SK-N-SH (cell line): ENCODE results near the gene PILRB. TPM values are rescaled to one million over a fixed set of nuclear protein-coding genes. Genes with fewer than 3 reads are reported as not detected.

Experiments used
- CTCF ChIA-PET: fragments of 300-600, 350-600 bp; formaldehyde crosslinking; extraction: SDS; loops from one replicate; lab custom pipeline; 2021; lab: Yijun Ruan, JAX
- POLR2A ChIA-PET: fragments of 350-600 bp; sonication (Branson Sonifier 250); formaldehyde crosslinking; extraction: SDS; loops from one replicate; lab custom pipeline; 2020; ENCODE audit warnings: antibody characterized with exemption, inconsistent platforms; lab: Yijun Ruan, JAX
- DNase-seq: peaks from one replicate; pipeline ENCODE4 v3.0.0; 2012
- H2AFZ ChIP-seq: fragments of 200-600 bp; sonication (generic); 2 replicates; pipeline ENCODE4 v1.8.1; 2016; ENCODE audit warnings: antibody characterized with exemption, mild to moderate bottlenecking, low read depth
- H3F3A ChIP-seq: fragments of 200-600 bp; sonication (generic); replicated peaks from 2 replicates; pipeline ENCODE3; 2016; ENCODE audit warnings: antibody characterized with exemption, mild to moderate bottlenecking; ENCODE audit not compliant: insufficient read depth
- H3K27ac ChIP-seq, 2 experiments: fragments of 200-500 bp in 1 of 2; fragments of 200-600 bp in 1 of 2; sonication (Bioruptor generic) in 1 of 2; sonication (generic), shearing (Covaris generic) in 1 of 2; 2 replicates each; pipeline versions ENCODE4 v1.5.1 to v1.6.1; 2014 to 2016; ENCODE audit warnings: low read depth in 2 of 2, inconsistent platforms in 1 of 2, low read length in 1 of 2, mild to moderate bottlenecking in 1 of 2, mixed read lengths in 1 of 2
- H3K27me3 ChIP-seq: fragments of 200-600 bp; sonication (generic), shearing (Covaris generic); 2 replicates; pipeline ENCODE4 v1.6.1; 2016; ENCODE audit warnings: mixed run types; ENCODE audit not compliant: insufficient read depth
- H3K36me3 ChIP-seq, 2 experiments: fragments of 200-500 bp in 1 of 2; fragments of 200-600 bp in 1 of 2; sonication (Bioruptor generic) in 1 of 2; sonication (generic) in 1 of 2; replicated peaks in 1 of 2; 2 replicates each; pipeline versions ENCODE3 to v1.5.1; 2014 to 2016; ENCODE audit warnings: low read length in 1 of 2, mild to moderate bottlenecking in 1 of 2; ENCODE audit not compliant: insufficient read depth in 2 of 2, control insufficient read depth in 1 of 2
- H3K4me1 ChIP-seq, 2 experiments: fragments of 200-500 bp in 1 of 2; fragments of 200-600 bp in 1 of 2; sonication (Bioruptor generic) in 1 of 2; sonication (generic), shearing (Covaris generic) in 1 of 2; 2 replicates each; pipeline versions ENCODE4 v1.5.1 to v1.6.1; 2014 to 2016; ENCODE audit warnings: low read depth in 1 of 2, low read length in 1 of 2, mixed run types in 1 of 2; ENCODE audit not compliant: insufficient read depth in 2 of 2, control insufficient read depth in 1 of 2
- H3K4me2 ChIP-seq: fragments of 200-600 bp; sonication (generic), shearing (Covaris generic); 2 replicates; pipeline ENCODE4 v1.6.1; 2017; ENCODE audit warnings: mixed run types
- H3K4me3 ChIP-seq, 2 experiments: fragments of 200-500 bp in 1 of 2; fragments of 200-600 bp in 1 of 2; sonication (Bioruptor generic) in 1 of 2; sonication (generic), shearing (Covaris generic) in 1 of 2; 2 replicates each; pipeline versions ENCODE4 v1.5.1 to v1.8.1; 2014 to 2016; ENCODE audit warnings: low read depth in 2 of 2, inconsistent platforms in 1 of 2, low read length in 1 of 2, mild to moderate bottlenecking in 1 of 2, mixed read lengths in 1 of 2, moderate library complexity in 1 of 2
- H3K79me2 ChIP-seq: fragments of 200-600 bp; sonication (generic); 2 replicates; pipeline ENCODE4 v1.8.1; 2017; ENCODE audit warnings: mild to moderate bottlenecking; ENCODE audit not compliant: insufficient read depth
- H3K9ac ChIP-seq: fragments of 200-600 bp; sonication (generic); 2 replicates; pipeline ENCODE4 v1.6.1; 2017; ENCODE audit warnings: mixed run types
- H3K9me2 ChIP-seq: fragments of 200-600 bp; sonication (generic); 2 replicates; pipeline ENCODE4 v1.6.1; 2017; ENCODE audit warnings: mixed run types
- H3K9me3 ChIP-seq: fragments of 200-600 bp; sonication (generic); 2 replicates; pipeline ENCODE4 v1.6.1; 2017; ENCODE audit warnings: mixed run types, mild to moderate bottlenecking, moderate library complexity
- H4K20me1 ChIP-seq: fragments of 200-600 bp; sonication (generic); 2 replicates; pipeline ENCODE4 v1.6.1; 2017; ENCODE audit warnings: mild to moderate bottlenecking, mixed run types; ENCODE audit not compliant: insufficient read depth
- ELF1 ChIP-seq: IDR thresholded peaks from 2 replicates; pipeline ENCODE4 v1.4.0; 2012
- EZH2phosphoT487 ChIP-seq: fragments of 200-600 bp; sonication (generic); IDR thresholded peaks from 2 replicates; pipeline ENCODE4 v1.6.1; 2017; ENCODE audit warnings: low read depth, mixed run types, mild to moderate bottlenecking, antibody characterized with exemption, moderate library complexity, borderline replicate concordance
- FOXM1 ChIP-seq: IDR thresholded peaks from 2 replicates; pipeline ENCODE4 v1.4.0; 2012; ENCODE audit warnings: low read depth, mild to moderate bottlenecking
- GABPA ChIP-seq: IDR thresholded peaks from 2 replicates; pipeline ENCODE4 v1.4.0; 2012; ENCODE audit warnings: low read depth, mild to moderate bottlenecking
- GATA2 ChIP-seq: sonication (generic); formaldehyde crosslinking; IDR thresholded peaks from 2 replicates; pipeline ENCODE4 v1.5.0; 2020; ENCODE audit warnings: mild to moderate bottlenecking, missing genetic modification reagents
- MEF2A ChIP-seq: IDR thresholded peaks from 2 replicates; pipeline ENCODE4 v1.4.0; 2012; ENCODE audit warnings: low read depth, borderline replicate concordance
- NRF1 ChIP-seq: IDR thresholded peaks from 2 replicates; pipeline ENCODE4 v1.6.1; 2012; ENCODE audit warnings: low read depth, mild to moderate bottlenecking, low read length
- RAD21 ChIP-seq: IDR thresholded peaks from 2 replicates; pipeline ENCODE4 v1.6.1; 2012; ENCODE audit warnings: mild to moderate bottlenecking, low read length
- RFX5 ChIP-seq: IDR thresholded peaks from 2 replicates; pipeline ENCODE4 v1.6.1; 2012; ENCODE audit warnings: mild to moderate bottlenecking, improper control_type of control experiment, low read length
- RXRA ChIP-seq: IDR thresholded peaks from 2 replicates; pipeline ENCODE4 v1.4.0; 2012; ENCODE audit warnings: low read depth, mild to moderate bottlenecking, borderline replicate concordance
- SIN3A ChIP-seq: IDR thresholded peaks from 2 replicates; pipeline ENCODE4 v1.6.1; 2012; ENCODE audit warnings: low read depth, mild to moderate bottlenecking, low read length, moderate library complexity, borderline replicate concordance
- SMC3 ChIP-seq: IDR thresholded peaks from 2 replicates; pipeline ENCODE4 v1.6.1; 2012; ENCODE audit warnings: low read depth, low read length, improper control_type of control experiment
- TAF1 ChIP-seq: IDR thresholded peaks from 2 replicates; pipeline ENCODE4 v1.6.1; 2012; ENCODE audit warnings: low read depth, mild to moderate bottlenecking, low read length, moderate library complexity, borderline replicate concordance
- TCF12 ChIP-seq: IDR thresholded peaks from 2 replicates; pipeline ENCODE4 v1.4.0; 2012
- USF1 ChIP-seq: IDR thresholded peaks from 2 replicates; pipeline ENCODE4 v1.4.0; 2012; ENCODE audit warnings: low read depth, borderline replicate concordance
- WGBS: methylation state at CpG from one replicate; pipeline ENCODE4 v1.1.6; 2017; ENCODE audit warnings: low lambda C conversion rate; 5-methylcytosine and 5-hydroxymethylcytosine counted together
- polyA plus RNA-seq, 3 experiments: library from polyadenylated mRNA; depleted of rRNA; stranded (reverse); fragments of >200 nt; gene quantifications; 2 replicates each; pipeline ENCODE4 v1.2.3, GENCODE V29; 2012
- TF ChIP-seq, protein P1 (sequence below): fragments of 150-350 bp; IDR thresholded peaks from 2 replicates; pipeline ENCODE4 v1.6.1; 2017; ENCODE audit warnings: antibody characterized with exemption, low read length, low read depth, borderline replicate concordance
- TF ChIP-seq, protein P2 (sequence below): IDR thresholded peaks from 2 replicates; pipeline ENCODE4 v1.6.1; 2012; ENCODE audit warnings: mild to moderate bottlenecking, low read depth, low read length, moderate library complexity
- TF ChIP-seq, protein P3 (sequence below): fragments of 150-350 bp; IDR thresholded peaks from 2 replicates; pipeline ENCODE4 v1.6.1; 2016; ENCODE audit warnings: mild to moderate bottlenecking, low read depth, low read length

PILRB gene
- polyA plus RNA-seq, 1 of the 3 experiments (the other 2 are of a cell fraction): 55.4 TPM

GRCh38 chr7:100413346-100413745 is 55.4 kb downstream of the PILRB start:
- no peak overlapping the region for H3K4me3 ChIP-seq
- no peaks in the 10 kb centered on the region for H3K9me2 ChIP-seq
- H3K79me2 ChIP-seq: no peaks in the 10 kb centered on the region
- no peak overlapping the region for H3K27ac ChIP-seq
- CTCF ChIA-PET: interaction anchor here (0.6 to 1.3 kb wide), 2 partner anchors 10 to 153 kb away, joined by 3 read pairs; no protein-coding TSS in a partner anchor
- no peaks in the 10 kb centered on the region for H4K20me1 ChIP-seq
- no peak for DNase-seq
- no peak overlapping the region for H3K9ac ChIP-seq
- no peaks in the 10 kb centered on the region for H3K4me1 ChIP-seq
- no peaks in the 10 kb centered on the region for H3F3A ChIP-seq
- no peak overlapping the region for H2AFZ ChIP-seq
- H3K27me3 ChIP-seq: no peaks in the 10 kb centered on the region
- no peaks in the 10 kb centered on the region for H3K36me3 ChIP-seq
- no peaks in the 10 kb centered on the region for H3K9me3 ChIP-seq
- TF ChIP-seq, protein P1, sequence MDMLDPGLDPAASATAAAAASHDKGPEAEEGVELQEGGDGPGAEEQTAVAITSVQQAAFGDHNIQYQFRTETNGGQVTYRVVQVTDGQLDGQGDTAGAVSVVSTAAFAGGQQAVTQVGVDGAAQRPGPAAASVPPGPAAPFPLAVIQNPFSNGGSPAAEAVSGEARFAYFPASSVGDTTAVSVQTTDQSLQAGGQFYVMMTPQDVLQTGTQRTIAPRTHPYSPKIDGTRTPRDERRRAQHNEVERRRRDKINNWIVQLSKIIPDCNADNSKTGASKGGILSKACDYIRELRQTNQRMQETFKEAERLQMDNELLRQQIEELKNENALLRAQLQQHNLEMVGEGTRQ: no peak
- no peak for TF ChIP-seq RFX5
- TF ChIP-seq, protein P2, sequence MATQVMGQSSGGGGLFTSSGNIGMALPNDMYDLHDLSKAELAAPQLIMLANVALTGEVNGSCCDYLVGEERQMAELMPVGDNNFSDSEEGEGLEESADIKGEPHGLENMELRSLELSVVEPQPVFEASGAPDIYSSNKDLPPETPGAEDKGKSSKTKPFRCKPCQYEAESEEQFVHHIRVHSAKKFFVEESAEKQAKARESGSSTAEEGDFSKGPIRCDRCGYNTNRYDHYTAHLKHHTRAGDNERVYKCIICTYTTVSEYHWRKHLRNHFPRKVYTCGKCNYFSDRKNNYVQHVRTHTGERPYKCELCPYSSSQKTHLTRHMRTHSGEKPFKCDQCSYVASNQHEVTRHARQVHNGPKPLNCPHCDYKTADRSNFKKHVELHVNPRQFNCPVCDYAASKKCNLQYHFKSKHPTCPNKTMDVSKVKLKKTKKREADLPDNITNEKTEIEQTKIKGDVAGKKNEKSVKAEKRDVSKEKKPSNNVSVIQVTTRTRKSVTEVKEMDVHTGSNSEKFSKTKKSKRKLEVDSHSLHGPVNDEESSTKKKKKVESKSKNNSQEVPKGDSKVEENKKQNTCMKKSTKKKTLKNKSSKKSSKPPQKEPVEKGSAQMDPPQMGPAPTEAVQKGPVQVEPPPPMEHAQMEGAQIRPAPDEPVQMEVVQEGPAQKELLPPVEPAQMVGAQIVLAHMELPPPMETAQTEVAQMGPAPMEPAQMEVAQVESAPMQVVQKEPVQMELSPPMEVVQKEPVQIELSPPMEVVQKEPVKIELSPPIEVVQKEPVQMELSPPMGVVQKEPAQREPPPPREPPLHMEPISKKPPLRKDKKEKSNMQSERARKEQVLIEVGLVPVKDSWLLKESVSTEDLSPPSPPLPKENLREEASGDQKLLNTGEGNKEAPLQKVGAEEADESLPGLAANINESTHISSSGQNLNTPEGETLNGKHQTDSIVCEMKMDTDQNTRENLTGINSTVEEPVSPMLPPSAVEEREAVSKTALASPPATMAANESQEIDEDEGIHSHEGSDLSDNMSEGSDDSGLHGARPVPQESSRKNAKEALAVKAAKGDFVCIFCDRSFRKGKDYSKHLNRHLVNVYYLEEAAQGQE: no peak
- TF ChIP-seq USF1: no peak
- no peak for TF ChIP-seq TCF12
- TF ChIP-seq SMC3: no peak
- no peak for TF ChIP-seq RAD21
- no peak for TF ChIP-seq MEF2A
- POLR2A ChIA-PET: no interaction called here
- H3K4me2 ChIP-seq: no peak overlapping the region

GRCh38 chr7:100413889-100414288 is 56.0 kb downstream of the PILRB start:
- ChIA-PET POLR2A (no interaction called here), CTCF (no interaction called here)
- no peaks in the 10 kb centered on the region for H3K4me1 ChIP-seq

More at GRCh38 chr7:100413889-100414288, 56.0 kb downstream of the PILRB start:
- Histone ChIP-seq H3K36me3 (no peaks in the 10 kb centered on the region), H3K9me3 (no peaks in the 10 kb centered on the region), H3K9me2 (no peaks in the 10 kb centered on the region), H3K79me2 (no peaks in the 10 kb centered on the region), H2AFZ (no peak overlapping the region), H3K9ac (no peak overlapping the region), H3K4me2 (no peak overlapping the region), H3F3A (no peaks in the 10 kb centered on the region), H3K4me3 (no peak overlapping the region), H3K27me3 (no peaks in the 10 kb centered on the region), H3K27ac (no peak overlapping the region), H4K20me1 (no peaks in the 10 kb centered on the region)
- 63% methylated on average over 1 of the region's 1 CpG for WGBS
- DNase-seq: no peak
- no peak for TF ChIP-seq FOXM1
- TF ChIP-seq GATA2 (CRISPR knock-in tag): no peak
- TF ChIP-seq NRF1: no peak
- no peak for TF ChIP-seq RFX5
- TF ChIP-seq SIN3A: no peak
- no peak for TF ChIP-seq ELF1
- TF ChIP-seq, protein P1: no peak
- TF ChIP-seq, protein P3, sequence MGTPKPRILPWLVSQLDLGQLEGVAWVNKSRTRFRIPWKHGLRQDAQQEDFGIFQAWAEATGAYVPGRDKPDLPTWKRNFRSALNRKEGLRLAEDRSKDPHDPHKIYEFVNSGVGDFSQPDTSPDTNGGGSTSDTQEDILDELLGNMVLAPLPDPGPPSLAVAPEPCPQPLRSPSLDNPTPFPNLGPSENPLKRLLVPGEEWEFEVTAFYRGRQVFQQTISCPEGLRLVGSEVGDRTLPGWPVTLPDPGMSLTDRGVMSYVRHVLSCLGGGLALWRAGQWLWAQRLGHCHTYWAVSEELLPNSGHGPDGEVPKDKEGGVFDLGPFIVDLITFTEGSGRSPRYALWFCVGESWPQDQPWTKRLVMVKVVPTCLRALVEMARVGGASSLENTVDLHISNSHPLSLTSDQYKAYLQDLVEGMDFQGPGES: no peak
- no peak for TF ChIP-seq TCF12
- no peak for TF ChIP-seq RXRA
- TF ChIP-seq EZH2phosphoT487: no peak
- no peak for TF ChIP-seq TAF1
- no peak for TF ChIP-seq RAD21
- no peak for TF ChIP-seq GABPA
- TF ChIP-seq MEF2A: no peak
